Bronchial epithelial cell (primary cell): ENCODE data around the gene AQR. TPM values are rescaled to one million over a fixed set of nuclear protein-coding genes. Genes with fewer than 3 reads are reported as not detected.
"Not testable (repeated sequence)": the region's sequence is repeated elsewhere in the genome, so short reads cannot be mapped to it uniquely, and the experiment has no call there.

Experiments used
- DNase-seq: peaks from one replicate; pipeline ENCODE4 v3.0.0-alpha.2; 2010; ENCODE audit warnings: low read depth
- FAIRE-seq: peaks from 2 replicates; lab custom pipeline; 2011; peaks lifted over from hg19 to GRCh38; lab: Jason Lieb, UNC
- H3K27me3 ChIP-seq: 2 replicates; pipeline ENCODE4 v1.5.1; 2011; ENCODE audit warnings: low read length; ENCODE audit not compliant: control insufficient read depth, insufficient read depth
- H3K36me3 ChIP-seq: 2 replicates; pipeline ENCODE4 v1.5.1; 2011; ENCODE audit warnings: low read length; ENCODE audit not compliant: control insufficient read depth, insufficient read depth
- H3K4me3 ChIP-seq: 2 replicates; pipeline ENCODE4 v1.5.1; 2011; ENCODE audit warnings: mild to moderate bottlenecking, low read depth, low read length, control low read depth
- CTCF ChIP-seq: IDR thresholded peaks from 2 replicates; pipeline ENCODE4 v1.5.1; 2011; ENCODE audit warnings: mild to moderate bottlenecking, moderate library complexity, low read length, control low read depth, inconsistent platforms; ENCODE audit not compliant: insufficient read depth, severe bottlenecking
- total RNA-seq: library from RNA; depleted of rRNA; stranded (reverse); fragments of >200 nt; gene quantifications from 2 replicates; pipeline ENCODE4 v1.2.1, GENCODE V29; 2014

The AQR gene
- total RNA-seq, 1 donor from 2014 or later: 14.7 TPM

- no peak overlapping the region for H3K4me3 ChIP-seq
- no peak for TF ChIP-seq CTCF
- H3K27me3 ChIP-seq: no peaks in the 10 kb centered on the region
- H3K36me3 ChIP-seq: no peaks in the 10 kb centered on the region
- no peak for FAIRE-seq
- no peak for DNase-seq
These were observed 17.1 kb downstream of the AQR start for GRCh38 chr15:34952481-34952880.

GRCh38 chr15:34951993-34952392 lies 17.5 kb downstream of the AQR start:
- H3K27me3 ChIP-seq: no peaks in the 10 kb centered on the region
- DNase-seq (no peak), FAIRE-seq (no peak)
- no peak overlapping the region for H3K4me3 ChIP-seq
- TF ChIP-seq CTCF: no peak
- no peaks in the 10 kb centered on the region for H3K36me3 ChIP-seq

- Histone ChIP-seq H3K27me3 (no peaks in the 10 kb centered on the region), H3K4me3 (no peak overlapping the region), H3K36me3 (no peaks in the 10 kb centered on the region)
- DNase-seq (no peak), FAIRE-seq (no peak)
- no peak for TF ChIP-seq CTCF
These were observed 24.6 kb downstream of the AQR start for GRCh38 chr15:34944936-34945335.

- H3K4me3 ChIP-seq: no peak overlapping the region
- peaks cover 2% of the 10 kb centered on the region for H3K36me3 ChIP-seq
- H3K27me3 ChIP-seq: no peaks in the 10 kb centered on the region
- DNase-seq (no peak), FAIRE-seq (no peak)
- no peak for TF ChIP-seq CTCF
These were observed 25.8 kb downstream of the AQR start for GRCh38 chr15:34943711-34944110.

GRCh38 chr15:34943264-34943663 lies 26.3 kb downstream of the AQR start:
- not testable (repeated sequence) for FAIRE-seq, H3K27me3 ChIP-seq, DNase-seq, H3K36me3 ChIP-seq, H3K4me3 ChIP-seq

GRCh38 chr15:34942363-34942762 lies 27.2 kb downstream of the AQR start:
- TF ChIP-seq CTCF: no peak
- Histone ChIP-seq H3K36me3 (peaks cover 2% of the 10 kb centered on the region), H3K4me3 (no peak overlapping the region), H3K27me3 (no peaks in the 10 kb centered on the region)
- FAIRE-seq (no peak), DNase-seq (no peak)
